ENCODE measurements around the gene CFAP100. TPM values are rescaled to one million over a fixed set of nuclear protein-coding genes. Genes with fewer than 3 reads are reported as not detected.

CFAP100 gene
- total and polyA plus RNA-seq, 10 of the 15 experiments (the other 5 are each of a cell fraction or from before 2014, with no cell fraction given), result 0.04 to 0.27 TPM; not detected in 8

DNA sequence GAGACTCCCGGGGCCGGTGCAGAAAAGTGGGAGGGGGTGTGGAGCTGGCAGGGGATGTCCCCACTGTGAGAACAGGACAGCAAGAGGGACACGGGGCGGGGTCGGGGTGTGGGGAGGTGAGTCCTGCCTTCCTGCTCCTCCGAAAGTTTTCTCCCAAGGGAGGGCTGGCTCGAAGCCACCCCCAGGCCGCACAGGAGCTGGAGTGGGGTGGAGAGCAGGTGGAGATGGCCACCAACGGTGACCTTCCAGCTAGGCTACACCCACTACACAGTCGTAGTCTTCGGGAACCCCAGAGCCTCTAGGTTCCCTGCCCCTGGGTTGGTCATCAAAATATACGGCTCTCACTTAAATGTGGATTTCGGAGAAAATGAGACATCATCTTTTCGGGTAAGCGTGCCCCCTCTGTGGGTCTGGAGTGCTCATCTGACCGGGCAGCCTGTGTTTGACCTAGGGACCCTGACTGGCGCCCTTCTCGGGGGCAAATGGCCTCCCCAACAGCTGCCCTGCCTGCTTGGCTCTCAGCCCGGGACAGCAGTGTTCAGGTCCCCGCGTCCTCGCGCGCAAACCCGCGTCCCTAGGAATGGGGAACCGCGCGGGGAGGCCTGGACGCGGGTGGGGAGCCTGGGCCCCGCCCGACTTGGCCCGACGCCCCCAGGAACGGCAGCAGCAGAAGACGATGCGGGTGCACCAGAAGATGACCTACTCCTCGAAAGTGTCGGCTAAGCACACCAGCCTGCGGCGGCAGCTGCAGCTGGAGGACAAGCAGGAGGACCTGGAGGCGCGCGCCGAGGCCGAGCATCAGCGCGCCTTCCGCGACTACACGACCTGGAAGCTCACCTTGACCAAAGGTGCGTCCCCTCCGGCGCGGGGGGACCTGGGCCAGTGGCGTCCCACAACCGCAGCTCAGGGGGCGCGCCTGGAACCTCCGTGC lies 21.2 kb downstream of the CFAP100 start:
- ATAC-seq, result no peak
- H3K36me3 ChIP-seq (ENCODE audit: control insufficient read depth in 2 of 2, insufficient read depth in 2 of 2, low read length in 1 of 2), result no peaks in the 10 kb centered on the region
- no peaks in the 10 kb centered on the region for H3K9me3 ChIP-seq (replicated peaks; ENCODE audit: control insufficient read depth, insufficient read depth, low read length)
- POLR2A ChIA-PET, result no interaction called here
- intact Hi-C loops (cut with micrococcal nuclease; ENCODE audit: unreplicated experiment) (no loop called here), in situ Hi-C loops (cut with MboI) (no loop called here)
- CTCF ChIA-PET, result no interaction called here
- 54% methylated on average over 58 of the region's 61 CpGs for WGBS (ENCODE audit: insufficient coverage, insufficient replicate concordance, low lambda C conversion rate, missing lambda C conversion rate)
- SMC1A ChIA-PET (ENCODE audit: uncharacterized antibody, unreplicated experiment), result no interaction called here
- H3K4me2 ChIP-seq (ENCODE audit: control insufficient read depth, insufficient read depth), result no peak overlapping the region
- H3K79me2 ChIP-seq (ENCODE audit: control insufficient read depth, insufficient read depth, low read length), result no peaks in the 10 kb centered on the region
- H4K20me1 ChIP-seq (ENCODE audit: control insufficient read depth, insufficient read depth), result no peaks in the 10 kb centered on the region
- BruUV-seq (replicated peaks), result no TSS peak
- no peak overlapping the region for H3K27ac ChIP-seq (ENCODE audit: control insufficient read depth, insufficient read depth)
- TF ChIP-seq CBFB (IDR thresholded peaks at IDR 0.05; ENCODE audit: low read depth) (no peak), KLF5 (IDR thresholded peaks at IDR 0.05; ENCODE audit: partially characterized antibody) (no peak), ZNF384 (IDR thresholded peaks at IDR 0.05; ENCODE audit: borderline replicate concordance, low read depth, low read length) (no peak), TARDBP (IDR thresholded peaks at IDR 0.05; ENCODE audit: borderline replicate concordance) (no peak), RBBP5 (conservative IDR thresholded peaks at IDR 0.05) (no peak), RAD21 (IDR thresholded peaks at IDR 0.05; ENCODE audit: insufficient read depth, low read depth, low read length) (no peak), LARP7 (IDR thresholded peaks at IDR 0.05) (no peak), JUND (IDR thresholded peaks at IDR 0.05; ENCODE audit: low read depth, low read length) (no peak), JUNB (IDR thresholded peaks at IDR 0.05) (no peak), NR2C1 (IDR thresholded peaks at IDR 0.05) (no peak), HDAC2 (IDR thresholded peaks at IDR 0.05) (no peak), CEBPB (IDR thresholded peaks at IDR 0.05; ENCODE audit: borderline replicate concordance in 1 of 2, low read depth in 2 of 2, low read length in 2 of 2) (no peak)
- TF ChIP-seq, protein P1, sequence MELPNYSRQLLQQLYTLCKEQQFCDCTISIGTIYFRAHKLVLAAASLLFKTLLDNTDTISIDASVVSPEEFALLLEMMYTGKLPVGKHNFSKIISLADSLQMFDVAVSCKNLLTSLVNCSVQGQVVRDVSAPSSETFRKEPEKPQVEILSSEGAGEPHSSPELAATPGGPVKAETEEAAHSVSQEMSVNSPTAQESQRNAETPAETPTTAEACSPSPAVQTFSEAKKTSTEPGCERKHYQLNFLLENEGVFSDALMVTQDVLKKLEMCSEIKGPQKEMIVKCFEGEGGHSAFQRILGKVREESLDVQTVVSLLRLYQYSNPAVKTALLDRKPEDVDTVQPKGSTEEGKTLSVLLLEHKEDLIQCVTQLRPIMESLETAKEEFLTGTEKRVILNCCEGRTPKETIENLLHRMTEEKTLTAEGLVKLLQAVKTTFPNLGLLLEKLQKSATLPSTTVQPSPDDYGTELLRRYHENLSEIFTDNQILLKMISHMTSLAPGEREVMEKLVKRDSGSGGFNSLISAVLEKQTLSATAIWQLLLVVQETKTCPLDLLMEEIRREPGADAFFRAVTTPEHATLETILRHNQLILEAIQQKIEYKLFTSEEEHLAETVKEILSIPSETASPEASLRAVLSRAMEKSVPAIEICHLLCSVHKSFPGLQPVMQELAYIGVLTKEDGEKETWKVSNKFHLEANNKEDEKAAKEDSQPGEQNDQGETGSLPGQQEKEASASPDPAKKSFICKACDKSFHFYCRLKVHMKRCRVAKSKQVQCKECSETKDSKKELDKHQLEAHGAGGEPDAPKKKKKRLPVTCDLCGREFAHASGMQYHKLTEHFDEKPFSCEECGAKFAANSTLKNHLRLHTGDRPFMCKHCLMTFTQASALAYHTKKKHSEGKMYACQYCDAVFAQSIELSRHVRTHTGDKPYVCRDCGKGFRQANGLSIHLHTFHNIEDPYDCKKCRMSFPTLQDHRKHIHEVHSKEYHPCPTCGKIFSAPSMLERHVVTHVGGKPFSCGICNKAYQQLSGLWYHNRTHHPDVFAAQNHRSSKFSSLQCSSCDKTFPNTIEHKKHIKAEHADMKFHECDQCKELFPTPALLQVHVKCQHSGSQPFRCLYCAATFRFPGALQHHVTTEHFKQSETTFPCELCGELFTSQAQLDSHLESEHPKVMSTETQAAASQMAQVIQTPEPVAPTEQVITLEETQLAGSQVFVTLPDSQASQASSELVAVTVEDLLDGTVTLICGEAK (IDR thresholded peaks at IDR 0.05; ENCODE audit: borderline replicate concordance), result no peak
- TF ChIP-seq, protein P2, sequence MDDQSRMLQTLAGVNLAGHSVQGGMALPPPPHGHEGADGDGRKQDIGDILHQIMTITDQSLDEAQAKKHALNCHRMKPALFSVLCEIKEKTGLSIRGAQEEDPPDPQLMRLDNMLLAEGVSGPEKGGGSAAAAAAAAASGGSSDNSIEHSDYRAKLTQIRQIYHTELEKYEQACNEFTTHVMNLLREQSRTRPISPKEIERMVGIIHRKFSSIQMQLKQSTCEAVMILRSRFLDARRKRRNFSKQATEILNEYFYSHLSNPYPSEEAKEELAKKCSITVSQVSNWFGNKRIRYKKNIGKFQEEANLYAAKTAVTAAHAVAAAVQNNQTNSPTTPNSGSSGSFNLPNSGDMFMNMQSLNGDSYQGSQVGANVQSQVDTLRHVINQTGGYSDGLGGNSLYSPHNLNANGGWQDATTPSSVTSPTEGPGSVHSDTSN (IDR thresholded peaks at IDR 0.05; ENCODE audit: insufficient replicate concordance, low read depth, low read length), result no peak
- no peak overlapping the region for H2AFZ ChIP-seq (ENCODE audit: control insufficient read depth, low read depth, low read length)
- FAIRE-seq, result no peak
- H3K4me1 ChIP-seq (ENCODE audit: control insufficient read depth, insufficient read depth, low read length), result no peaks in the 10 kb centered on the region
- no peak for DNase-seq (ENCODE audit: low read depth, low spot score)
- RAD21 ChIA-PET (ENCODE audit: unreplicated experiment), result no interaction called here
- no peaks in the 10 kb centered on the region; a peak in 1 of 4 replicates for H3K27me3 ChIP-seq (replicated peaks in 1 of 2; ENCODE audit: control insufficient read depth in 2 of 2, insufficient read depth in 2 of 2, low read length in 1 of 2)
- no peak overlapping the region for H3K4me3 ChIP-seq
- H3K9ac ChIP-seq (ENCODE audit: control insufficient read depth, insufficient read depth, low read length), result no peak overlapping the region

Measured in GM12878 (cell line).